CD4-positive, alpha-beta T cell treated with Interferon gamma for 1 hour (primary cell): ENCODE data around the gene MYH13.

Experiments used
- DNase-seq: peaks from one replicate; pipeline ENCODE4 v3.0.0-alpha.2; 2020

MYH13 gene

DNA sequence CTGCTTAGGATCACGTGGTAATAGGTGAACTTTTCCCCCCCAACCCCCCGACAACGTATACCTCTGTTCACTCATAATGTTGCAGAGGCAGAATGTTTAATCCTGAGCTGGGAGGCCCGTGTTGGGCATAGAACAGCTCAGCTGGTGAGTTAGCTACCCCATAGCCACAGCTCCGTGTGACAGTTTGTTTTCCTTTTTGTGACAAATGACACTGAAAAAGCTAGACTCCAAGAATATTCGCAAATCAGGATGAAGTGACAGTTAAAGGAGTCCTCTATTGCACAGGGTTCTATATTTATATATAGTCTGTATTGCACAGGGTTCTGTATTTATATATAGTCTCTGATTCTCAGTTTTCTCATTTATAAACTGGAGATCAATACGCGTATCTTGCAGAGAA, 33.8 kb downstream of the MYH13 start:
- DNase-seq: no peak

DNA sequence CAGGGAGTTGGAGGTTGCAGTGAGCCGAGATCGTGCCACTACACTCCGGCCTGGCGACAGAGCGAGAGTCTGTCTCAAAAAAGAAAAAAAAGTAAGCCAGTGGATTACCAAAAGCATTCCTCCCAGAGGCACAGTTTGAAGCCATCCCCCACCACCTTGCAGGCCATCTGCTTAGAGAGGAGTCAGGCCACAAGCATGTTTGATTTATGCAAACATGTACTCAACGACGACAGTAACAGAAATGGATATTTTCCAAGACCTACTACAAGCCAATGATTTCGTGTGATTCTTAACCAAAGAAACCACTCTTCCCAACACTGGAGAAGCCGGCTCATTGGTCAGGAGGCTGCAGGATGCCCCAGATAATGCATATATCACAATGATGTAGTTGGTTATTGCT, 34.8 kb downstream of the MYH13 start:
- DNase-seq: no peak

- DNase-seq: no peak
Measured at GRCh38 chr17:10337136-10337535, 35.7 kb downstream of the MYH13 start.

GRCh38 chr17:10336393-10336792, 36.4 kb downstream of the MYH13 start:
- DNase-seq: no peak

GRCh38 chr17:10332515-10332914, 40.3 kb downstream of the MYH13 start:
- no peak for DNase-seq

DNA sequence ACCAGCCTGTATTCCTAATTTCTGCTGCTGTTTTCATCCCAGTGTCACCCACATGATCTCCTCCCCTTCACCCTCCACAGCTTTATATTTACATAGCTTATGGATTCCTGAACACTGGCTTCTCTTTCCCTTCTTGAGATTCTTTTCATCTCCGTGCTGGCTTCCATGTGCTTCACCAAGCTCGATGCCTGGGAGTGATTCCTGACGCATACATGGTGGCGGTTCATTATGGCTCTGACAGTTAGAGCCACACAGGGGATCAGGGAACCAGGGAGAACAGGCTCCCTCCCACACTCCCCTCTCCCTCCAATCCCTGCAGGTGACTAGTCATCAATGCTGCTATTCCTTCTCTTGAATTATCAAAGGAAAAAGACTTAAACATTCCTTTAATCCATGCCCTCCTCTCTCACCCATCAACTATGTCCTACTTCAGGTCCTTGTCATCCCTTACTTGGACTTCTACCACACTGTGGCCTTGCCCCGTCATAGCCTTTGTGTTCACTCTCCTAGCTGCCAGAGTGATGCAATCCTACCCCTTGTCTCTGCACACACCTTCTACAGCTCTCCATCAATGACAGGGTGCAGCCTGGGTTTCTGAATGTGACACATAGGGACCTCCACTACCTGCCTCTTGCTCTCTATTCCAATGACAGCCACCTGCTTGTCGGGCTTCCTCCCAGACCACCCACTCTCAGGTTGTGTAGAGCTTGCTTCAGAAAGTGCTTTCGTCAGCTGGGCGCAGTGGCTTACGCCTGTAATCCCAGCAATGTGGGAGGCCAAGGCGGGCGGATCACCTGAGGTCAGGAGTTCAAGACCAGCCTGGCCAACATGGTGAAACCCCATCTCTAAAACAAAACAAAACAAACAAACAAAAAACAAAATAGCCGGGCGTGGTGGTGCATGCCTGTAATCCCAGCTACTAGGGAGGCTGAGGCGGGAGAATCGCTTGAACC, 43.6 kb downstream of the MYH13 start:
- no peak for DNase-seq

GRCh38 chr17:10328206-10328605, 44.6 kb downstream of the MYH13 start:
- DNase-seq: no peak

DNA sequence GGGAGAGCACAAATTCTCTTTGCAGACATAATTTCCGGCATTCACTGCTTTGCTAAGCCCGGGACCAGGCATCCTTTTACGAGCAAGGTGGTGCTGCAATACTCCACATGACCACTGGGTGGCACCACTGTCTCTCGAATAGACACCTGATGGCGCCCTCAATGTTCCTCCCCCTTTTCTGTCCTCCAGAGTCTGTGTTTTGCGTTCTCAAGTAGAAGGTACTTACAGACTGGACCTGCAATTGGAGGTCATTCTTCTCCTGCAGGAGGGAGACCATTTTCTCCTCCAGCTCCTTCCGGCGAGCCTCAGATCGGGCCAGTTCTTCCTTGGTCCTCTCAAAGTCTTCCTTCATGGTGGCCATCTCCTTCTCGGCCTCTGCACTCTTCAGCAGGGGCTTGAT, 45.2 kb downstream of the MYH13 start:
- peak; percentile 45 for DNase-seq

GRCh38 chr17:10325031-10325695, 47.6 kb downstream of the MYH13 start:
- DNase-seq: no peak

- DNase-seq: no peak
Measured at GRCh38 chr17:10323812-10324610, 48.8 kb downstream of the MYH13 start.

GRCh38 chr17:10318535-10318934, 54.3 kb downstream of the MYH13 start:
- no peak for DNase-seq

DNA sequence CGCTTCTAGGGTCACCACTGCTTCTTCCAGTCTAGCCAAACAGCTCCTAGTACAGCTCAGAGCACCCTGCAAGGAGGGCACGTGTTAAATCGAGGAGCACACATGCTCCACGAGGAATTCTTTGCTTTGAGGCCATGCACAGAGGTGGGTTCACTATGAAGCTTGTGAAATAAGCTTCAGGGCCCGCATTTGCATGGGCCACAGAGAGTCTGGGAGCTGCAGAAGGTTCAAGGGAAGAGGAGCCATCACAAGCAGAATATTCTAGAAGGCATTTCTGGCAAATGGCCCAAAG, 55.3 kb downstream of the MYH13 start:
- no peak for DNase-seq

DNA sequence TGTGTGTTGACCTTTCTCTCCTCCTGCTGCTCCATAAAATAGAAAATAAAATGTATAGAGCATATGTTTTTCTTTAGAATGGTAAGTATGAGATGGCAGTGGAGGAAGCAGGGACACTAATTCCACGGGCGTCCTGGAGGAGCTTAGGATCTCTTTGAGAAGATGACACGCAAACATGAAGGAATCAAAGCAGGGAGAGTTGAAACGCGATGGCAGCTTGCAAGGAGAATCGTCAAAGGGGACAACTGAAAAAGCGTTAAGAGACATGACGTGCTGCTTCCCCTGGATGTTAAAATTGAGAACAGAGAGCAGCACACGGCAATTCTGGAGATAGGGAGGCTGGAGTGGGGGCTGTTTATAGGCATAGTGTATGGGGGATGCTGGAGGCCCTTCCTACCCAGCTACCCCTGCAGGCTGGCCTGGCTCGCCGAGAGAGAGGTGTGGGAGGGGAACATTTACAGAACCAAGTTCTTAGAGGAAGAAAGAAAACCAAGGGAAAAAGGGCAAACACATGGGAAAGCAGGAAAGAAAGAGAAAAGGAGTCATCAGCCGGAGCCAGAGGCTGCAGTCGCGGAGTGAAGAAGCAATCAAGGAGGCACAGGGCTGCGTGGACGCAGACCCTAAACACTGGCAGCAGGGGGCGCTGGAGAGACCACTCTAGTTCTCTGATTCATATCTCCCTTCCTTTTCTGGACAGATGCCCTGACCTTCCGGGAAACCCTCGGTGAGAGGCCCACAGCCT, 55.8 kb downstream of the MYH13 start:
- DNase-seq: peak; percentile 62

DNA sequence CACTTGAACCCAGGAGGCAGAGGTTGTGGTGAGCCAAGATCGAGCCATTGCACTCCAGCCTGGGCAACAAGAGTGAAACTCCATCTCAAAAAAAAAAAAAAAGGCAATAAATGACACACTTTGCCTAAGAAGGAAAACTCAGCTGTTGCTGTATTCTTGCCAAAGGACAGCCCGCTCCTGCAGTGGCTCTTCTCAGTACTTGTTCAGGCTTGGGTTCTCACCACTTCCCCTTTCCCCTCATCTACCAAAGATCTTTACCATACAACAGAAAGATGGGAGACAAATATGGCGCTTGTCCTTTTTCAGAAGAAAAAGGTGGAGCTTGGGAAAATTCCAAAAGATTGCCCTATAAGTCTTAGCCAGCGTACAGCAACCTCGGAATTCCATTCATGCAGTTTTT, 58.5 kb downstream of the MYH13 start:
- no peak for DNase-seq

- no peak for DNase-seq
Measured at GRCh38 chr17:10313037-10313672, 59.7 kb downstream of the MYH13 start.

- DNase-seq: no peak
Measured at GRCh38 chr17:10311131-10311530, 61.7 kb downstream of the MYH13 start.

GRCh38 chr17:10309003-10309974, 63.5 kb downstream of the MYH13 start:
- no peak for DNase-seq

- DNase-seq: no peak
Measured at GRCh38 chr17:10306585-10306984, 66.2 kb downstream of the MYH13 start.

- DNase-seq: no peak
Measured at GRCh38 chr17:10305398-10305797, 67.4 kb downstream of the MYH13 start.

DNA sequence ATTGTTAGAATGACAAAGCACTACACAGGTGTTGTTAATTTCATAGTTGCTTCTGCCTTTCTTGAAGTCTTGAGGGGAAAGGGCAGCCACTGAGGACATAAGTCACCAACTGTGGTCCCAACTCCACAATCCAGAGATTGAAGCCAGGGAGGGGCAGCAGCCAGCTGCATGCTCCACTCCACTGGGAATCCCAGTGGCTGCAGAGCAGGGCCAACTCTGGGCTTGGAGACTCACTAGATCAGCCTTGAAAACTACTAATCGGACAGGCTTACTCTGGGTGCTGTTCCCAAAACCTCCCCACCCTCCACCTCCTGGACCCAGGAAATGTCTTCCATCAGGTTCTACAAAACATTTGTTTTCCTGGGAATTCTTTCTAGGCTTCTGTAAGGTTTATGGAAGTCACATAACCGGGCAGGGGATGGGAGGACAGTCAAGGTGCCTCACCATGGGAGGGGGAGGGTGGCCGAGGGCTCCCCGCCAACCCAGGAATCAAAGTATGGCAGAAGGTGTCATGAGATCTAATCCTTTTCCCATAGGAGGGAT, 68.0 kb downstream of the MYH13 start:
- no peak for DNase-seq

- no peak for DNase-seq
Measured at GRCh38 chr17:10297691-10298090, 75.1 kb downstream of the MYH13 start.
